Psoas muscle (tissue), 8 donors: ENCODE data around the gene PTCD3. TPM values are rescaled to one million over a fixed set of nuclear protein-coding genes. Genes with fewer than 3 reads are reported as not detected.

Experiments used
- ATAC-seq, 4 donors: fragments of 200-7000 bp; cut with Tn5 transposase; one replicate each; pipeline ENCODE4 v1.9.1; 2020; ENCODE audit warnings: moderate library complexity in 3 of 4, mild to moderate bottlenecking in 2 of 4
- DNase-seq, 2 donors: peaks; one replicate each; pipeline ENCODE4 v3.0.0-alpha.2; 2020
- H3K27ac ChIP-seq: fragments of 200-600 bp; one replicate; pipeline ENCODE4 v1.8.0; 2022
- H3K27me3 ChIP-seq, 3 donors: fragments of 200-600 bp in 1 of 3; one replicate each; pipeline versions ENCODE4 v1.6.1 to v1.8.0; 2013 to 2022; ENCODE audit warnings: low read length in 2 of 3, mild to moderate bottlenecking in 2 of 3, moderate library complexity in 1 of 3; ENCODE audit not compliant: insufficient read depth in 3 of 3
- H3K36me3 ChIP-seq, 2 donors: fragments of 200-600 bp in 1 of 2; one replicate each; pipeline versions ENCODE4 v1.6.1 to v1.8.0; 2013 to 2022; ENCODE audit warnings: low read depth in 1 of 2, mild to moderate bottlenecking in 1 of 2, moderate library complexity in 1 of 2; ENCODE audit not compliant: insufficient read depth in 1 of 2
- H3K4me1 ChIP-seq: fragments of 200-600 bp; one replicate; pipeline ENCODE4 v1.8.0; 2022
- H3K4me3 ChIP-seq: fragments of 200-600 bp; one replicate; pipeline ENCODE4 v1.8.0; 2022; ENCODE audit warnings: mild to moderate bottlenecking
- H3K9me3 ChIP-seq: fragments of 200-600 bp; one replicate; pipeline ENCODE4 v1.8.0; 2022
- WGBS, 3 donors: extraction: QIAGEN DNeasy Blood & Tissue Kit; methylation state at CpG; one replicate each; pipeline versions ENCODE4 v1.1.6 to v1.1.7; 2013; 5-methylcytosine and 5-hydroxymethylcytosine counted together
- intact Hi-C, 2 donors: fragments of 100-400 bp; cut with DNase I; formaldehyde crosslinking; loops; one replicate each; pipeline versions ENCODE4 v1.11.0 to v1.14.2; 2022
- polyA plus RNA-seq, 3 donors: library from polyadenylated mRNA; stranded (reverse); fragments of 200-250 nt; gene quantifications; one replicate each; pipeline ENCODE4 v1.2.3, GENCODE V29; 2013
- total RNA-seq, 4 donors: library from RNA; stranded (reverse); fragmentation: NEBNext Ultra II Directional in 2 of 4; extraction: Animal tissue kit (Norgen Biotek cat#: 25700) in 2 of 4; gene quantifications; one replicate each; pipeline versions ENCODE4 v1.2.1 to v1.2.4, GENCODE V29; 2021 to 2023
- TF ChIP-seq, protein P1 (sequence below): fragments of 200-600 bp; IDR thresholded peaks from one replicate; pipeline ENCODE4 v1.8.0; 2022; ENCODE audit warnings: antibody characterized with exemption
- donor health status: healthy with polysubstance abuse.
- donor health status: DM: no; HTN: no; CAD: no; lungs with moderate emphysema.
- donor health status: Bipolar disorder and iron deficiency.
- donor health status: healthy.
- donor health status: DM: yes; HTN: yes; CAD: no.
- donor health status: DM: no; HTN: no; CAD: no.
- donor health status: DM: no; HTN: no; CAD: no.
- donor health status: DM: yes; HTN: yes; CAD: no.

The PTCD3 gene
- total and polyA plus RNA-seq, 7 donors: 32.8 to 148 (median 92.5) TPM

DNA sequence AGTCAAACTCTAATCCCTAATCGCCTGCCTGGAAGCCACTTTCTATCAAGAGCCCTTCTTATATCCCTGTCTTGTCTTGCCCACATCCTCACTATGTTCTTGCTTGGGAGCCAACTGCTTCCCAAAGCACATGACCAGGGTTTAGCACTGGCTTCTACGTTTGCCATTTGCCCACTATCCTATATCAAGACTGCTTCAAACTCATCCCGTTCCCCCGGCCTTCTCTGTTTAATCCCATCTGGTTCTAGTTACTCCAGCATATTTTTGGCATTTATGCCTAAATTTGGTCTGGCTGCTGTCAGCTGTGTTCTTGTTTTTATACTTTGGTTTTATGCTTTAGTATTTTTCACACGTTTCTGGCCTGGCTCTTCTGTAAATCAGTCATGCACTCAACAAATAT, 40.5 kb upstream of the PTCD3 start:
- WGBS, 3 donors: 24 to 51% (median 26%) methylated on average over 5 of the region's 5 CpGs
- Histone ChIP-seq H3K4me1 (peaks cover 33% of the 10 kb centered on the region), H3K36me3 (peaks cover 11 to 74% of the 10 kb centered on the region in 2 donors), H3K9me3 (no peaks in the 10 kb centered on the region), H3K27ac (peak overlapping the region; percentile 91), H3K4me3 (no peak overlapping the region), H3K27me3 (no peaks in the 10 kb centered on the region)
- TF ChIP-seq, protein P1, sequence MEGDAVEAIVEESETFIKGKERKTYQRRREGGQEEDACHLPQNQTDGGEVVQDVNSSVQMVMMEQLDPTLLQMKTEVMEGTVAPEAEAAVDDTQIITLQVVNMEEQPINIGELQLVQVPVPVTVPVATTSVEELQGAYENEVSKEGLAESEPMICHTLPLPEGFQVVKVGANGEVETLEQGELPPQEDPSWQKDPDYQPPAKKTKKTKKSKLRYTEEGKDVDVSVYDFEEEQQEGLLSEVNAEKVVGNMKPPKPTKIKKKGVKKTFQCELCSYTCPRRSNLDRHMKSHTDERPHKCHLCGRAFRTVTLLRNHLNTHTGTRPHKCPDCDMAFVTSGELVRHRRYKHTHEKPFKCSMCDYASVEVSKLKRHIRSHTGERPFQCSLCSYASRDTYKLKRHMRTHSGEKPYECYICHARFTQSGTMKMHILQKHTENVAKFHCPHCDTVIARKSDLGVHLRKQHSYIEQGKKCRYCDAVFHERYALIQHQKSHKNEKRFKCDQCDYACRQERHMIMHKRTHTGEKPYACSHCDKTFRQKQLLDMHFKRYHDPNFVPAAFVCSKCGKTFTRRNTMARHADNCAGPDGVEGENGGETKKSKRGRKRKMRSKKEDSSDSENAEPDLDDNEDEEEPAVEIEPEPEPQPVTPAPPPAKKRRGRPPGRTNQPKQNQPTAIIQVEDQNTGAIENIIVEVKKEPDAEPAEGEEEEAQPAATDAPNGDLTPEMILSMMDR: no peak
- intact Hi-C loops: no loop called here
- no peak for DNase-seq
- no peak for ATAC-seq

- no peak for ATAC-seq
- Histone ChIP-seq H3K27me3 (no peaks in the 10 kb centered on the region), H3K36me3 (peaks cover 11 to 74% of the 10 kb centered on the region in 2 donors), H3K4me1 (peaks cover 33% of the 10 kb centered on the region), H3K9me3 (no peaks in the 10 kb centered on the region), H3K4me3 (no peak overlapping the region), H3K27ac (peak overlapping the region; percentile 91)
- 81 to 95% (median 88%) methylated on average over 7 of the region's 7 CpGs for WGBS, 3 donors
- intact Hi-C loops: no loop called here
- TF ChIP-seq, protein P1: no peak
- no peak for DNase-seq
These were observed 39.9 kb upstream of the PTCD3 start for GRCh38 chr2:86066007-86066578.

DNA sequence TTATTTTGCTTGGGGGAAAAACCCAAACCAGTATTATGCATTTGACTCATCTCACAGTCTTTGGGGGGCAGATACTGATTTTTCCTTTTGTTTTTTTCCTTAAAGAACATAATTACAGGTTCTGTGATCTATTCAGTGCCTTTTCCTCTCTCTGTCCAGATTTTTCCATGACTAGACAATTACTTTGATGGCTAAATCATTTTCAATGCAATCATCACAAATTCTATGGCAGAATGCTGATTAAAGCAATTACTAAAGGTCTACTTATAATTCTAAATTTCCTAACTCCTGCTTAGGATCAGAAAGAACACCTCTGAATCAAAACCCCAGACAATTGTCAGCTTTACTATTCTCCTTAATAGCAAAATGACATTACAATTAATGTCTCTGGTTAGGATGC, 39.1 kb upstream of the PTCD3 start:
- TF ChIP-seq, protein P1: no peak
- no peak for DNase-seq

DNA sequence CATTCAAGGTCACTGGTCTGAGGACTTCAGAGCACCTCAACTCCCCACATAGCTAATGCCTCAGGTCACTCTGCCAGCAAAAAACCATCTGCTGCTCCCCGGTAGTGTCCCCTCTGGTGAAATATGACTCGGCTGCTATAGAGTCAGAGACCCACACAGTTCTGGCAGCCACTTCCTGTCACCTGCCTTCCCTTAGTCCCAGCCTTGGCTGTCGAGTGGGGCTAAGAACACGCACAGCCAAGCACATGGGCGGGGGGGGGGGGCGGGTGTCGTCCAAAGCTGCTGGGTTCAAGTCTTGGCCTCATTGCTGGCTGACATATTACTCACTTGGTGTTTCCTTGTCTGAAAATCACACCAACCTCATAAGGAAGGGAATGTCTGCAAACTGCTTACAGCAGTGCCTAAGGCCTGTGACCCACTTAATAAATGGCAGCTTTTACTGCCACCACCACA, 37.9 kb upstream of the PTCD3 start:
- Histone ChIP-seq H3K27me3 (no peaks in the 10 kb centered on the region), H3K9me3 (no peaks in the 10 kb centered on the region), H3K4me3 (no peak overlapping the region), H3K36me3 (peaks cover 11 to 59% of the 10 kb centered on the region in 2 donors), H3K27ac (peak overlapping the region; percentile 91), H3K4me1 (peaks cover 52% of the 10 kb centered on the region)
- ATAC-seq (peak; percentile 89 to 94 (median 90)), DNase-seq (peak; percentile 65 to 90)
- TF ChIP-seq, protein P1: no peak
- 8 to 20% (median 19%) methylated on average over 3 to 7 of the region's 7 CpGs for WGBS, 3 donors
- intact Hi-C loops: loop anchor here (2.0 kb wide), 3 partner anchors 31 to 179 kb away; partner anchors contain the start of gene ST3GAL5 (in 1 of the 2)

More for the DNA sequence above, 39.1 kb upstream of the PTCD3 start:
- peak overlapping the region; percentile 91 for H3K27ac ChIP-seq
- ATAC-seq: no peak
- H3K9me3 ChIP-seq: no peaks in the 10 kb centered on the region
- H3K27me3 ChIP-seq: no peaks in the 10 kb centered on the region
- H3K4me3 ChIP-seq: no peak overlapping the region
- H3K4me1 ChIP-seq: peaks cover 40% of the 10 kb centered on the region
- H3K36me3 ChIP-seq: peaks cover 11 to 69% of the 10 kb centered on the region in 2 donors
- intact Hi-C loops: no loop called here

GRCh38 chr2:86068648-86069047, 37.4 kb upstream of the PTCD3 start:
- H3K4me1 ChIP-seq: peaks cover 57% of the 10 kb centered on the region
- intact Hi-C loops: loop anchor here (2.0 kb wide), 3 partner anchors 32 to 180 kb away; partner anchors contain the start of gene ST3GAL5 (in 1 of the 2)
- no peak overlapping the region for H3K4me3 ChIP-seq
- H3K27ac ChIP-seq: peak overlapping the region; percentile 91
- no peaks in the 10 kb centered on the region for H3K9me3 ChIP-seq
- WGBS, 3 donors: 58 to 94% (median 72%) methylated on average over 5 of the region's 5 CpGs
- no peak for DNase-seq
- ATAC-seq: peak in 3 of 4 donors; percentile 7 to 44 (median 42)
- TF ChIP-seq, protein P1: no peak
- peaks cover 11 to 59% of the 10 kb centered on the region in 2 donors for H3K36me3 ChIP-seq
- H3K27me3 ChIP-seq: no peaks in the 10 kb centered on the region
